Lung (tissue), 12 donors: ENCODE results near the gene PIGH. TPM values are rescaled to one million over a fixed set of nuclear protein-coding genes. Genes with fewer than 3 reads are reported as not detected.

ENCODE experiments used
- ATAC-seq: fragments of 200-7000 bp; cut with Tn5 transposase; one replicate; pipeline ENCODE4 v1.9.1; 2020; ENCODE audit warnings: moderate number of reproducible peaks; ENCODE audit not compliant: insufficient read depth, low FRiP score
- DNase-seq, 3 donors: peaks; one replicate each; pipeline ENCODE4 v3.0.0-alpha.2; 2013 to 2017
- H3K27ac ChIP-seq, 2 donors: one replicate each; pipeline ENCODE4 v1.5.1; 2013; ENCODE audit warnings: mild to moderate bottlenecking in 2 of 2, moderate library complexity in 2 of 2, control low read depth in 1 of 2, inconsistent platforms in 1 of 2, low read depth in 1 of 2, low read length in 1 of 2
- H3K27me3 ChIP-seq, 3 donors: one replicate each; pipeline ENCODE4 v1.5.1; 2013; ENCODE audit warnings: low read length in 2 of 3; ENCODE audit not compliant: control insufficient read depth in 3 of 3, insufficient read depth in 3 of 3
- H3K36me3 ChIP-seq, 4 donors: one replicate each; pipeline ENCODE4 v1.5.1; 2013; ENCODE audit warnings: low read length in 4 of 4, mild to moderate bottlenecking in 1 of 4, moderate library complexity in 1 of 4; ENCODE audit not compliant: control insufficient read depth in 4 of 4, insufficient read depth in 4 of 4
- H3K4me1 ChIP-seq, 5 donors: one replicate each; pipeline ENCODE4 v1.5.1; 2013; ENCODE audit warnings: low read length in 5 of 5, mild to moderate bottlenecking in 2 of 5, moderate library complexity in 1 of 5; ENCODE audit not compliant: control insufficient read depth in 5 of 5, insufficient read depth in 5 of 5
- H3K4me3 ChIP-seq: one replicate; pipeline ENCODE4 v1.5.1; 2013; ENCODE audit warnings: mild to moderate bottlenecking, control low read depth, moderate library complexity
- H3K9ac ChIP-seq, 2 donors: one replicate each; pipeline ENCODE4 v1.5.1; 2013; ENCODE audit warnings: low read length in 2 of 2, control low read depth in 1 of 2; ENCODE audit not compliant: insufficient read depth in 1 of 2
- H3K9me3 ChIP-seq, 4 donors: one replicate each; pipeline ENCODE4 v1.5.1; 2013; ENCODE audit warnings: low read length in 3 of 4, mild to moderate bottlenecking in 1 of 4, moderate library complexity in 1 of 4; ENCODE audit not compliant: control insufficient read depth in 4 of 4, insufficient read depth in 3 of 4
- CTCF ChIP-seq: IDR thresholded peaks from 2 replicates; pipeline ENCODE4 v1.5.1; 2012; ENCODE audit warnings: mild to moderate bottlenecking; ENCODE audit errors: control extremely low read depth, extremely low read depth
- WGBS, 2 donors: extraction: QIAGEN DNeasy Blood & Tissue Kit; methylation state at CpG; one replicate each; pipeline ENCODE4 v1.1.7; 2013; 5-methylcytosine and 5-hydroxymethylcytosine counted together
- polyA plus RNA-seq, 2 donors: library from polyadenylated mRNA; stranded (reverse); fragments of 200-250 nt; gene quantifications; one replicate each; pipeline ENCODE4 v1.2.1, GENCODE V29; 2013
- total RNA-seq, 2 donors: library from RNA; depleted of rRNA in 1 of 2; stranded (reverse); fragments of >200 nt in 1 of 2; gene quantifications; one replicate each; pipeline ENCODE4 v1.2.1, GENCODE V29; 2014 to 2021
- donor health status: control.
- donor health status: control.
- donor health status: Bipolar disorder and iron deficiency.
- donor health status: healthy.
- donor health status: DM: yes; HTN: yes; CAD: no.

PIGH gene
- total and polyA plus RNA-seq, 4 donors, result 20.6 to 29.5 (median 22.1) TPM

- Histone ChIP-seq H3K4me1 (no peaks in the 10 kb centered on the region), H3K27ac (no peak overlapping the region), H3K36me3 (no peaks in the 10 kb centered on the region), H3K9ac (no peak overlapping the region), H3K9me3 (no peaks in the 10 kb centered on the region), H3K4me3 (no peak overlapping the region), H3K27me3 (peaks cover 0 to 2% (median 0%) of the 10 kb centered on the region in 3 donors)
- 69 to 88% methylated on average over 10 of the region's 10 CpGs for WGBS, 2 donors
- ATAC-seq (no peak), DNase-seq (no peak)
- no peak for TF ChIP-seq CTCF
Measured at GRCh38 chr14:67609642-67610310, 9.7 kb upstream of the PIGH start.

GRCh38 chr14:67607646-67608045 lies 7.6 kb upstream of the PIGH start:
- Histone ChIP-seq H3K4me3 (no peak overlapping the region), H3K9ac (no peak overlapping the region), H3K4me1 (no peaks in the 10 kb centered on the region), H3K9me3 (no peaks in the 10 kb centered on the region), H3K36me3 (no peaks in the 10 kb centered on the region), H3K27me3 (peaks cover 0 to 2% (median 0%) of the 10 kb centered on the region in 3 donors), H3K27ac (no peak overlapping the region)
- TF ChIP-seq CTCF, result no peak
- DNase-seq (no peak), ATAC-seq (no peak)
- 92 to 97% methylated on average over 5 of the region's 5 CpGs for WGBS, 2 donors

GRCh38 chr14:67602995-67603545 lies 3.0 kb upstream of the PIGH start:
- Histone ChIP-seq H3K9me3 (no peaks in the 10 kb centered on the region), H3K9ac (no peak overlapping the region), H3K4me1 (peaks cover 0 to 8% (median 0%) of the 10 kb centered on the region in 5 donors), H3K27me3 (peaks cover 0 to 2% (median 0%) of the 10 kb centered on the region in 3 donors), H3K4me3 (no peak overlapping the region), H3K36me3 (no peaks in the 10 kb centered on the region), H3K27ac (no peak overlapping the region)
- ATAC-seq (no peak), DNase-seq (no peak)
- WGBS, 2 donors, result 73 to 75% methylated on average over 5 of the region's 5 CpGs
- TF ChIP-seq CTCF, result no peak
